ENCODE results near the gene PRKCZ. TPM values are rescaled to one million over a fixed set of nuclear protein-coding genes. Genes with fewer than 3 reads are reported as not detected.

Gene PRKCZ
- polyA plus RNA-seq, 3 donors: 0.74 to 1.9 (median 1.4) TPM

GRCh38 chr1:2155147-2155598 lies 105.0 kb downstream of the PRKCZ start:
- Mint-ChIP-seq H3K4me1 (peaks cover 15% of the 10 kb centered on the region), H3K4me3 (no peak overlapping the region), H3K36me3 (peaks cover 13 to 22% of the 10 kb centered on the region in 2 donors), H3K9me3 (peaks cover 0 to 6% (median 0%) of the 10 kb centered on the region in 7 donors), H3K27ac (peak overlapping the region in 1 of 7 donors; percentile 1), H3K27me3 (ENCODE audit: low read depth in 3 of 3) (peaks cover 0 to 6% (median 2%) of the 10 kb centered on the region in 3 donors)
- TF ChIP-seq CTCF (IDR thresholded peaks at IDR 0.05): no peak
- WGBS (ENCODE audit: insufficient coverage): 97% methylated on average over 10 of the region's 10 CpGs
- Histone ChIP-seq H3K27ac (ENCODE audit: low read depth in 1 of 2, low read length in 2 of 2) (no peak overlapping the region), H3K4me2 (replicated peaks; ENCODE audit: extremely low read depth, low read length, poor library complexity, severe bottlenecking) (no peak overlapping the region), H3K79me2 (ENCODE audit: insufficient read depth, low read length) (peaks cover 4% of the 10 kb centered on the region), H3K27me3 (ENCODE audit: control insufficient read depth in 2 of 2, insufficient read depth in 2 of 2, low read length in 2 of 2) (no peaks in the 10 kb centered on the region), H3K4me3 (replicated peaks in 1 of 3; ENCODE audit: low read depth in 2 of 3, low read length in 3 of 3) (no peak overlapping the region), H3K4me1 (ENCODE audit: control insufficient read depth in 1 of 2, insufficient read depth in 2 of 2, low read length in 2 of 2) (peaks cover 42 to 49% of the 10 kb centered on the region in 2 donors), H2AFZ (ENCODE audit: insufficient read depth, low read depth, low read length, poor library complexity, severe bottlenecking) (no peak overlapping the region), H3K9me3 (replicated peaks in 1 of 2; ENCODE audit: control insufficient read depth in 1 of 2, insufficient read depth in 1 of 2, low read length in 2 of 2) (no peaks in the 10 kb centered on the region), H3K36me3 (replicated peaks in 1 of 2; ENCODE audit: control insufficient read depth in 1 of 2, insufficient read depth in 2 of 2, low read length in 2 of 2) (no peaks in the 10 kb centered on the region), H4K20me1 (ENCODE audit: insufficient read depth, low read length) (no peaks in the 10 kb centered on the region), H3K9ac (ENCODE audit: insufficient read depth, low read length, poor library complexity, severe bottlenecking) (no peak overlapping the region)
- DNase-seq: no peak
- intact Hi-C loops (cut with micrococcal nuclease): no loop called here

- Histone ChIP-seq H3K27me3 (ENCODE audit: control insufficient read depth in 2 of 2, insufficient read depth in 2 of 2, low read length in 2 of 2) (no peaks in the 10 kb centered on the region), H3K4me3 (replicated peaks in 1 of 3; ENCODE audit: low read depth in 2 of 3, low read length in 3 of 3) (no peak overlapping the region), H3K79me2 (ENCODE audit: insufficient read depth, low read length) (peaks cover 4% of the 10 kb centered on the region), H3K4me2 (replicated peaks; ENCODE audit: extremely low read depth, low read length, poor library complexity, severe bottlenecking) (no peak overlapping the region), H4K20me1 (ENCODE audit: insufficient read depth, low read length) (no peaks in the 10 kb centered on the region), H2AFZ (ENCODE audit: insufficient read depth, low read depth, low read length, poor library complexity, severe bottlenecking) (no peak overlapping the region), H3K9ac (ENCODE audit: insufficient read depth, low read length, poor library complexity, severe bottlenecking) (no peak overlapping the region), H3K27ac (ENCODE audit: low read depth in 1 of 2, low read length in 2 of 2) (no peak overlapping the region), H3K36me3 (replicated peaks in 1 of 2; ENCODE audit: control insufficient read depth in 1 of 2, insufficient read depth in 2 of 2, low read length in 2 of 2) (no peaks in the 10 kb centered on the region), H3K4me1 (ENCODE audit: control insufficient read depth in 1 of 2, insufficient read depth in 2 of 2, low read length in 2 of 2) (peaks cover 36 to 43% of the 10 kb centered on the region in 2 donors), H3K9me3 (replicated peaks in 1 of 2; ENCODE audit: control insufficient read depth in 1 of 2, insufficient read depth in 1 of 2, low read length in 2 of 2) (no peaks in the 10 kb centered on the region)
- Mint-ChIP-seq H3K9me3 (peaks cover 0 to 6% (median 0%) of the 10 kb centered on the region in 7 donors), H3K4me3 (no peak overlapping the region), H3K36me3 (peaks cover 17 to 22% of the 10 kb centered on the region in 2 donors), H3K4me1 (peaks cover 19% of the 10 kb centered on the region), H3K27ac (peak overlapping the region in 1 of 7 donors; percentile 33), H3K27me3 (ENCODE audit: low read depth in 3 of 3) (peaks cover 0 to 8% (median 0%) of the 10 kb centered on the region in 3 donors)
- no peak for DNase-seq
- 92% methylated on average over 3 of the region's 6 CpGs for WGBS (ENCODE audit: insufficient coverage)
- TF ChIP-seq CTCF (IDR thresholded peaks at IDR 0.05): no peak
- intact Hi-C loops (cut with micrococcal nuclease): no loop called here
Measured at GRCh38 chr1:2155788-2156187, 105.6 kb downstream of the PRKCZ start.
